Kidney (tissue), 14 donors: ENCODE measurements around the gene PRUNE2. TPM values are rescaled to one million over a fixed set of nuclear protein-coding genes. Genes with fewer than 3 reads are reported as not detected.

ENCODE experiments used
- DNase-seq, 5 donors: peaks; one replicate each; pipeline ENCODE4 v3.0.0-alpha.2; 2013 to 2020
- FAIRE-seq: peaks from 2 replicates; lab custom pipeline; 2012; peaks lifted over from hg19 to GRCh38; lab: Jason Lieb, UNC
- H3K27ac ChIP-seq, 2 donors: one replicate each; pipeline ENCODE4 v1.7.0; 2013; ENCODE audit warnings: low read depth in 2 of 2, low read length in 2 of 2, inconsistent platforms in 1 of 2
- H3K27me3 ChIP-seq: one replicate; pipeline ENCODE4 v1.7.1; 2013; ENCODE audit warnings: low read length, inconsistent platforms; ENCODE audit not compliant: control insufficient read depth, insufficient read depth
- H3K36me3 ChIP-seq, 3 donors: one replicate each; pipeline versions ENCODE4 v1.7.0 to v1.7.1; 2013; ENCODE audit warnings: low read length in 3 of 3, control low read depth in 1 of 3, inconsistent platforms in 1 of 3; ENCODE audit not compliant: insufficient read depth in 3 of 3, control insufficient read depth in 2 of 3
- H3K4me1 ChIP-seq, 3 donors: one replicate each; pipeline versions ENCODE4 v1.7.0 to v1.7.1; 2013; ENCODE audit warnings: low read length in 3 of 3, inconsistent platforms in 1 of 3, low read depth in 1 of 3; ENCODE audit not compliant: control insufficient read depth in 2 of 3, insufficient read depth in 2 of 3
- H3K4me3 ChIP-seq, 3 donors: one replicate each; pipeline versions ENCODE4 v1.7.0 to v1.8.1; 2013; ENCODE audit warnings: low read length in 3 of 3, control low read depth in 1 of 3, inconsistent platforms in 1 of 3
- H3K9ac ChIP-seq, 3 donors: one replicate each; pipeline versions ENCODE4 v1.7.0 to v1.7.1; 2013; ENCODE audit warnings: low read length in 3 of 3, control low read depth in 1 of 3, inconsistent platforms in 1 of 3
- H3K9me3 ChIP-seq, 3 donors: one replicate each; pipeline versions ENCODE4 v1.7.0 to v1.7.1; 2013; ENCODE audit warnings: low read length in 3 of 3, control low read depth in 1 of 3, inconsistent platforms in 1 of 3; ENCODE audit not compliant: control insufficient read depth in 2 of 3, insufficient read depth in 1 of 3
- CTCF ChIP-seq: IDR thresholded peaks from 3 replicates; pipeline ENCODE4 v1.5.1; 2012; ENCODE audit warnings: mild to moderate bottlenecking, moderate library complexity, borderline replicate concordance; ENCODE audit not compliant: insufficient read depth; ENCODE audit errors: extremely low read depth
- intact Hi-C: fragments of 100-400 bp; cut with DNase I; formaldehyde crosslinking; loops from one replicate; pipeline ENCODE4 v1.11.1; 2022
- polyA plus RNA-seq: library from polyadenylated mRNA; stranded (reverse); fragments of 350-450 nt; fragmentation: Illumina TruSeq; extraction: RNeasy Lipid Tissue Mini Kit (QIAGEN cat#74804); gene quantifications from one replicate; pipeline ENCODE4 v1.2.3, GENCODE V29; 2014; ENCODE audit warnings: low read depth, low replicate concordance; ENCODE audit not compliant: insufficient read depth
- total RNA-seq: library from RNA; stranded (reverse); fragmentation: NEBNext Ultra II Directional; extraction: Animal tissue kit (Norgen Biotek cat#: 25700); gene quantifications from one replicate; pipeline ENCODE4 v1.2.1, GENCODE V29; 2021
- donor health status: control.
- donor health status: control.
- donor health status: control.
- donor health status: control.
- donor health status: control.
- donor health status: DM: yes; HTN: yes; CAD: no.
- donor health status: Normal renal cell carcinoma (clear cell type).

PRUNE2 gene
- total and polyA plus RNA-seq, 2 donors from 2014 or later, result 12.6 to 65.1 TPM

- Histone ChIP-seq H3K9ac (no peak overlapping the region), H3K27me3 (no peaks in the 10 kb centered on the region), H3K4me1 (no peaks in the 10 kb centered on the region), H3K36me3 (peaks cover 0 to 2% (median 0%) of the 10 kb centered on the region in 3 donors), H3K4me3 (no peak overlapping the region), H3K27ac (no peak overlapping the region), H3K9me3 (no peaks in the 10 kb centered on the region)
- no peak for TF ChIP-seq CTCF
- DNase-seq, result no peak
- no peak for FAIRE-seq
- intact Hi-C loops, result no loop called here
Measured at GRCh38 chr9:76643399-76644117, 262.4 kb downstream of the PRUNE2 start.

- intact Hi-C loops, result no loop called here
- H3K9me3 ChIP-seq, result no peaks in the 10 kb centered on the region
- H3K27me3 ChIP-seq, result no peaks in the 10 kb centered on the region
- H3K9ac ChIP-seq, result no peak overlapping the region
- DNase-seq, result no peak
- H3K4me3 ChIP-seq, result no peak overlapping the region
- peaks cover 0 to 2% (median 0%) of the 10 kb centered on the region in 3 donors for H3K36me3 ChIP-seq
- no peaks in the 10 kb centered on the region for H3K4me1 ChIP-seq
- no peak for FAIRE-seq
- no peak for TF ChIP-seq CTCF
- H3K27ac ChIP-seq, result no peak overlapping the region
Measured at GRCh38 chr9:76642701-76643209, 263.2 kb downstream of the PRUNE2 start.

GRCh38 chr9:76642074-76642473 lies 263.8 kb downstream of the PRUNE2 start:
- Histone ChIP-seq H3K27me3 (no peaks in the 10 kb centered on the region), H3K9me3 (no peaks in the 10 kb centered on the region), H3K9ac (no peak overlapping the region), H3K4me1 (no peaks in the 10 kb centered on the region), H3K4me3 (no peak overlapping the region), H3K27ac (no peak overlapping the region), H3K36me3 (peaks cover 0 to 3% (median 0%) of the 10 kb centered on the region in 3 donors)
- FAIRE-seq (no peak), DNase-seq (no peak)
- intact Hi-C loops, result no loop called here
- TF ChIP-seq CTCF, result no peak
